ENCODE results near the gene KCNAB1. TPM values are rescaled to one million over a fixed set of nuclear protein-coding genes. Genes with fewer than 3 reads are reported as not detected.

The KCNAB1 gene
- polyA plus RNA-seq, 1 donor (not counting 4 experiments of a cell fraction or from before 2014, with no cell fraction given), result 0.03 TPM

DNA sequence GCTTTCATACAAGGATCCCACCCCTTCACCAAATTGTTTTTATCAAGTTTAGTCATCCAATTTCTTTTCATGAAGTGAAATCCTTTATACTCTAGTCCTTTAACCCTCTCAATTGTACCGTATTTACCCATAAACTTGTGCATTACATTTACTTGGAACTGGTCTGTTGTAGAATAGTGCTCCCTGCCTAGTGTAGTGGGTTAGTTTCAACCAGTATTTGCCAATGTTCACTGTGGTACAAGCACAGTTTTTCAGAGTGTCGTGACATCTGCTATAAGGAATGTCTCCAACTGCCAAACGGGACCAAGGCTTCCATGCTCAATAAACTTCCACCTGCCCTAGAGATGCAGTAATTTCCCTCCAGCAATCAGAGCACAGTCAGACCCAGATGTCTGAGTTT is 211.9 kb downstream of the KCNAB1 start:
- H3K4me1 ChIP-seq (ENCODE audit: control insufficient read depth, extremely low read depth, insufficient read depth, low read length), result no peaks in the 10 kb centered on the region
- H4K20me1 ChIP-seq (ENCODE audit: control insufficient read depth, extremely low read depth, insufficient read depth, low read length), result no peaks in the 10 kb centered on the region
- H3K9me1 ChIP-seq (ENCODE audit: control insufficient read depth, extremely low read depth, insufficient read depth, low read length), result no peaks in the 10 kb centered on the region
- H3K4me3 ChIP-seq (ENCODE audit: control insufficient read depth in 2 of 3, extremely low read depth in 1 of 3, insufficient read depth in 2 of 3, low read depth in 1 of 3, low read length in 3 of 3), result no peak overlapping the region
- H3K27me3 ChIP-seq (ENCODE audit: control insufficient read depth, extremely low read depth, insufficient read depth, low read length), result no peaks in the 10 kb centered on the region
- H2AFZ ChIP-seq (ENCODE audit: control insufficient read depth, low read length), result no peak overlapping the region
- no peak overlapping the region for H3K4me2 ChIP-seq (ENCODE audit: control insufficient read depth, extremely low read depth, insufficient read depth, low read depth, low read length)
- dilution Hi-C loops (cut with MboI; ENCODE audit: extremely low pct_ligation_motif_present, low sequenced_read_pairs), result no loop called here
- no peaks in the 10 kb centered on the region for H3K79me2 ChIP-seq (ENCODE audit: control insufficient read depth, insufficient read depth, low read length)
- DNase-seq (ENCODE audit: low read depth, low spot score), result no peak
- no peaks in the 10 kb centered on the region for H3K36me3 ChIP-seq (ENCODE audit: control insufficient read depth in 2 of 2, extremely low read depth in 1 of 2, insufficient read depth in 2 of 2, low read length in 2 of 2)
- FAIRE-seq, result no peak
- no peak overlapping the region for H3K9ac ChIP-seq (ENCODE audit: control insufficient read depth, extremely low read depth, insufficient read depth, low read length)
- no peaks in the 10 kb centered on the region for H3K9me3 ChIP-seq (ENCODE audit: control insufficient read depth, low read depth, low read length)
- no peak overlapping the region for H3K27ac ChIP-seq (ENCODE audit: control insufficient read depth, insufficient read depth, low read length)
- TF ChIP-seq, protein P1, sequence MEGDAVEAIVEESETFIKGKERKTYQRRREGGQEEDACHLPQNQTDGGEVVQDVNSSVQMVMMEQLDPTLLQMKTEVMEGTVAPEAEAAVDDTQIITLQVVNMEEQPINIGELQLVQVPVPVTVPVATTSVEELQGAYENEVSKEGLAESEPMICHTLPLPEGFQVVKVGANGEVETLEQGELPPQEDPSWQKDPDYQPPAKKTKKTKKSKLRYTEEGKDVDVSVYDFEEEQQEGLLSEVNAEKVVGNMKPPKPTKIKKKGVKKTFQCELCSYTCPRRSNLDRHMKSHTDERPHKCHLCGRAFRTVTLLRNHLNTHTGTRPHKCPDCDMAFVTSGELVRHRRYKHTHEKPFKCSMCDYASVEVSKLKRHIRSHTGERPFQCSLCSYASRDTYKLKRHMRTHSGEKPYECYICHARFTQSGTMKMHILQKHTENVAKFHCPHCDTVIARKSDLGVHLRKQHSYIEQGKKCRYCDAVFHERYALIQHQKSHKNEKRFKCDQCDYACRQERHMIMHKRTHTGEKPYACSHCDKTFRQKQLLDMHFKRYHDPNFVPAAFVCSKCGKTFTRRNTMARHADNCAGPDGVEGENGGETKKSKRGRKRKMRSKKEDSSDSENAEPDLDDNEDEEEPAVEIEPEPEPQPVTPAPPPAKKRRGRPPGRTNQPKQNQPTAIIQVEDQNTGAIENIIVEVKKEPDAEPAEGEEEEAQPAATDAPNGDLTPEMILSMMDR (optimal IDR thresholded peaks at IDR 0.05 in 1 of 3, IDR thresholded peaks at IDR 0.05 in 1 of 3, conservative IDR thresholded peaks at IDR 0.05 in 1 of 3; ENCODE audit: extremely low read depth in 1 of 3, insufficient read depth in 2 of 3, low read length in 3 of 3), result no peak
- TF ChIP-seq EZH2 (IDR thresholded peaks at IDR 0.05; ENCODE audit: low read length), result no peak

DNA sequence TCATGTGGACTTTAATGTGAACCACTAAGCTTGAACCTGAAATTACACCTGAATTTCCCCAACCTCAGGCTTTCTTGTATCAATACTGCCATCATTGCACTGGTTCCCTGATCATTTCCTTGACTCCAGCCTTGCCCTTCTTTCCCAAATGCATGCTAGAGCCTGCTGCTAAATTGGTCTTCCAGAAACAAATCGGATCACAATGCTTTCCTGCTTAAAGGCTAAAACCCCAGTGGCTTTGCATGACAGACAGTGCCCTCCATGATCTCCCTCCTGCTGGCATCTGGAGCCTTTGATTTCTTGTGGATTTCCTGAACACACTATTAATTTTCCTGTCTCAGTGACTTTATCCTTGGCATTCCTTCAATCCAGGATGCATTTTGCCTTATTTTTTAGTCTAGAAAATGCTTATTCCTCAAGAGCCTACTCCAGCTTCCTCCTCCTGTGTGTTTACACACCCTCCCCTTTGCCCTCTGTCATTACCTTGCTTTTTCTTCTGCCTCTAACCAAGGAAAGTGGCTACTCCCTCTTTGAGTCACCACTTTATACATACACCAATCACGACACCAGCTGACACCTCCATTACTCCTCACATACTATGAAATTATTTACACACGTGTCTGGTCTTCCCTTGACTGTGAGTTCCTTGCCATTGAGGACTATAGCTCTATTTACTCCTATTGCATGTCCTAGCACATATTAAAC is 214.6 kb downstream of the KCNAB1 start:
- Histone ChIP-seq H3K4me1 (ENCODE audit: control insufficient read depth, extremely low read depth, insufficient read depth, low read length) (no peaks in the 10 kb centered on the region), H3K27me3 (ENCODE audit: control insufficient read depth, extremely low read depth, insufficient read depth, low read length) (no peaks in the 10 kb centered on the region), H3K79me2 (ENCODE audit: control insufficient read depth, insufficient read depth, low read length) (no peaks in the 10 kb centered on the region), H3K4me3 (ENCODE audit: control insufficient read depth in 2 of 3, extremely low read depth in 1 of 3, insufficient read depth in 2 of 3, low read depth in 1 of 3, low read length in 3 of 3) (no peak overlapping the region), H3K9me1 (ENCODE audit: control insufficient read depth, extremely low read depth, insufficient read depth, low read length) (no peaks in the 10 kb centered on the region), H3K4me2 (ENCODE audit: control insufficient read depth, extremely low read depth, insufficient read depth, low read depth, low read length) (no peak overlapping the region), H4K20me1 (ENCODE audit: control insufficient read depth, extremely low read depth, insufficient read depth, low read length) (no peaks in the 10 kb centered on the region), H3K36me3 (ENCODE audit: control insufficient read depth in 2 of 2, extremely low read depth in 1 of 2, insufficient read depth in 2 of 2, low read length in 2 of 2) (no peaks in the 10 kb centered on the region), H2AFZ (ENCODE audit: control insufficient read depth, low read length) (no peak overlapping the region), H3K9me3 (ENCODE audit: control insufficient read depth, low read depth, low read length) (no peaks in the 10 kb centered on the region), H3K9ac (ENCODE audit: control insufficient read depth, extremely low read depth, insufficient read depth, low read length) (no peak overlapping the region), H3K27ac (ENCODE audit: control insufficient read depth, insufficient read depth, low read length) (no peak overlapping the region)
- FAIRE-seq (no peak), DNase-seq (ENCODE audit: low read depth, low spot score) (no peak)
- TF ChIP-seq, protein P1 (optimal IDR thresholded peaks at IDR 0.05 in 1 of 3, IDR thresholded peaks at IDR 0.05 in 1 of 3, conservative IDR thresholded peaks at IDR 0.05 in 1 of 3; ENCODE audit: extremely low read depth in 1 of 3, insufficient read depth in 2 of 3, low read length in 3 of 3), result no peak
- dilution Hi-C loops (cut with MboI; ENCODE audit: extremely low pct_ligation_motif_present, low sequenced_read_pairs), result no loop called here

All from keratinocyte (primary cell).